Natural killer cell (primary cell): Measurements from ENCODE around the gene TMEM161B. TPM values are rescaled to one million over a fixed set of nuclear protein-coding genes. Genes with fewer than 3 reads are reported as not detected.

Experiments used
- ATAC-seq, 3 donors: fragments of 150-1000 bp in 2 of 3; fragments of 200-7000 bp in 1 of 3; cut with Tn5 transposase; 1 replicate in 1 of 3; 2 replicates in 2 of 3; pipeline ENCODE4 v1.10.0; 2021; ENCODE audit warnings: mild to moderate bottlenecking in 2 of 3, moderate library complexity in 2 of 3
- DNase-seq, 2 donors: peaks; one replicate each; pipeline versions ENCODE4 v3.0.0 to v3.0.0-alpha.2; 2013 to 2021; ENCODE audit warnings: mixed read lengths in 1 of 2
- H3K27ac ChIP-seq: one replicate; pipeline ENCODE4 v1.5.1; 2013; ENCODE audit warnings: mild to moderate bottlenecking, low read length
- H3K27me3 ChIP-seq: one replicate; pipeline ENCODE4 v1.6.1; 2013; ENCODE audit warnings: low read length; ENCODE audit not compliant: control insufficient read depth, insufficient read depth
- H3K36me3 ChIP-seq: one replicate; pipeline ENCODE4 v1.6.1; 2013; ENCODE audit warnings: low read length; ENCODE audit not compliant: control insufficient read depth, insufficient read depth
- H3K4me1 ChIP-seq: one replicate; pipeline ENCODE4 v1.6.1; 2013; ENCODE audit warnings: low read length; ENCODE audit not compliant: control insufficient read depth, insufficient read depth
- H3K4me3 ChIP-seq: one replicate; pipeline ENCODE4 v1.5.1; 2013; ENCODE audit warnings: low read length
- H3K9me3 ChIP-seq: one replicate; pipeline ENCODE4 v1.6.1; 2013; ENCODE audit warnings: low read length; ENCODE audit not compliant: control insufficient read depth, insufficient read depth
- H3K27ac Mint-ChIP-seq, 2 donors: one replicate each; pipeline ENCODE4 v1.8.0; 2022; ENCODE audit warnings: mild to moderate bottlenecking in 2 of 2, mixed read lengths in 2 of 2, moderate library complexity in 1 of 2
- H3K27me3 Mint-ChIP-seq, 2 donors: one replicate each; pipeline ENCODE4 v1.8.0; 2022; ENCODE audit warnings: low read depth in 2 of 2, mixed read lengths in 2 of 2
- H3K36me3 Mint-ChIP-seq: one replicate; pipeline ENCODE4 v1.8.0; 2022; ENCODE audit warnings: mixed read lengths
- H3K4me1 Mint-ChIP-seq, 2 donors: one replicate each; pipeline ENCODE4 v1.8.0; 2022; ENCODE audit warnings: mixed read lengths in 2 of 2
- H3K4me3 Mint-ChIP-seq: one replicate; pipeline ENCODE4 v1.8.0; 2022; ENCODE audit warnings: mild to moderate bottlenecking, moderate library complexity, mixed read lengths
- H3K9me3 Mint-ChIP-seq, 2 donors: one replicate each; pipeline ENCODE4 v1.8.0; 2022; ENCODE audit warnings: mixed read lengths in 2 of 2
- WGBS: methylation state at CpG from one replicate; pipeline ENCODE4 v1.1.7; 2013; ENCODE audit warnings: missing lambda C conversion rate; ENCODE audit not compliant: insufficient coverage; 5-methylcytosine and 5-hydroxymethylcytosine counted together
- intact Hi-C: fragments of 100-400 bp; cut with micrococcal nuclease; formaldehyde crosslinking; loops from one replicate; pipeline ENCODE4 v1.14.2; 2022
- total RNA-seq, 4 donors: library from RNA; stranded (reverse); fragments of 120-200 nt in 1 of 4; gene quantifications; one replicate each; pipeline versions ENCODE4 v1.2.3 to v1.2.4, GENCODE V29; 2013 to 2022
- TF ChIP-seq, protein P1 (sequence below): fragments of 200-600 bp; IDR thresholded peaks from one replicate; pipeline ENCODE4 v1.8.0; 2022; ENCODE audit warnings: antibody characterized with exemption

Gene TMEM161B
- total RNA-seq, 3 donors from 2014 or later (not counting 1 experiment from before 2014, with no cell fraction given): 29.8 to 33.9 (median 33.2) TPM

- Histone ChIP-seq H3K27me3 (no peaks in the 10 kb centered on the region), H3K9me3 (no peaks in the 10 kb centered on the region), H3K4me3 (no peak overlapping the region), H3K4me1 (peaks cover 3% of the 10 kb centered on the region), H3K36me3 (peaks cover 4% of the 10 kb centered on the region), H3K27ac (no peak overlapping the region)
- Mint-ChIP-seq H3K9me3 (peaks cover 0 to 2% of the 10 kb centered on the region in 2 donors), H3K27me3 (no peaks in the 10 kb centered on the region), H3K4me3 (no peak overlapping the region), H3K27ac (peak overlapping the region in 1 of 2 donors; percentile 54), H3K36me3 (no peaks in the 10 kb centered on the region), H3K4me1 (peaks cover 31 to 33% of the 10 kb centered on the region in 2 donors)
- no peak for ATAC-seq
- intact Hi-C loops: no loop called here
- no peak for DNase-seq
- TF ChIP-seq, protein P1, sequence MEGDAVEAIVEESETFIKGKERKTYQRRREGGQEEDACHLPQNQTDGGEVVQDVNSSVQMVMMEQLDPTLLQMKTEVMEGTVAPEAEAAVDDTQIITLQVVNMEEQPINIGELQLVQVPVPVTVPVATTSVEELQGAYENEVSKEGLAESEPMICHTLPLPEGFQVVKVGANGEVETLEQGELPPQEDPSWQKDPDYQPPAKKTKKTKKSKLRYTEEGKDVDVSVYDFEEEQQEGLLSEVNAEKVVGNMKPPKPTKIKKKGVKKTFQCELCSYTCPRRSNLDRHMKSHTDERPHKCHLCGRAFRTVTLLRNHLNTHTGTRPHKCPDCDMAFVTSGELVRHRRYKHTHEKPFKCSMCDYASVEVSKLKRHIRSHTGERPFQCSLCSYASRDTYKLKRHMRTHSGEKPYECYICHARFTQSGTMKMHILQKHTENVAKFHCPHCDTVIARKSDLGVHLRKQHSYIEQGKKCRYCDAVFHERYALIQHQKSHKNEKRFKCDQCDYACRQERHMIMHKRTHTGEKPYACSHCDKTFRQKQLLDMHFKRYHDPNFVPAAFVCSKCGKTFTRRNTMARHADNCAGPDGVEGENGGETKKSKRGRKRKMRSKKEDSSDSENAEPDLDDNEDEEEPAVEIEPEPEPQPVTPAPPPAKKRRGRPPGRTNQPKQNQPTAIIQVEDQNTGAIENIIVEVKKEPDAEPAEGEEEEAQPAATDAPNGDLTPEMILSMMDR: no peak
- 100% methylated on average over 2 of the region's 2 CpGs for WGBS
Measured at GRCh38 chr5:88263349-88263748, 5.3 kb downstream of the TMEM161B start.

- H3K4me3 Mint-ChIP-seq: no peak overlapping the region
- DNase-seq: no peak
- H3K27ac Mint-ChIP-seq: no peak overlapping the region
- no peaks in the 10 kb centered on the region for H3K9me3 ChIP-seq
- H3K27ac ChIP-seq: no peak overlapping the region
- TF ChIP-seq, protein P1: no peak
- H3K4me1 Mint-ChIP-seq: peaks cover 21% of the 10 kb centered on the region in 2 donors
- no peaks in the 10 kb centered on the region for H3K27me3 ChIP-seq
- H3K36me3 ChIP-seq: peaks cover 4% of the 10 kb centered on the region
- H3K4me3 ChIP-seq: no peak overlapping the region
- H3K9me3 Mint-ChIP-seq: peaks cover 0 to 2% of the 10 kb centered on the region in 2 donors
- no peaks in the 10 kb centered on the region for H3K4me1 ChIP-seq
- no peaks in the 10 kb centered on the region for H3K36me3 Mint-ChIP-seq
- intact Hi-C loops: no loop called here
- no peaks in the 10 kb centered on the region for H3K27me3 Mint-ChIP-seq
- no peak for ATAC-seq
Measured at GRCh38 chr5:88262116-88262515, 6.5 kb downstream of the TMEM161B start.

GRCh38 chr5:88258636-88259035 is 10.0 kb downstream of the TMEM161B start:
- DNase-seq (no peak), ATAC-seq (no peak)
- peaks cover 4% of the 10 kb centered on the region for H3K36me3 ChIP-seq
- H3K27me3 ChIP-seq: no peaks in the 10 kb centered on the region
- no peaks in the 10 kb centered on the region for H3K9me3 ChIP-seq
- no peaks in the 10 kb centered on the region for H3K36me3 Mint-ChIP-seq
- H3K27ac ChIP-seq: no peak overlapping the region
- no peaks in the 10 kb centered on the region for H3K4me1 ChIP-seq
- no peak overlapping the region for H3K4me3 ChIP-seq
- peak overlapping the region in 1 of 2 donors; percentile 31 for H3K27ac Mint-ChIP-seq
- intact Hi-C loops: no loop called here
- 100% methylated on average over 1 of the region's 2 CpGs for WGBS
- TF ChIP-seq, protein P1: no peak
- H3K4me3 Mint-ChIP-seq: no peak overlapping the region
- H3K4me1 Mint-ChIP-seq: peaks cover 20 to 36% of the 10 kb centered on the region in 2 donors
- H3K27me3 Mint-ChIP-seq: no peaks in the 10 kb centered on the region
- H3K9me3 Mint-ChIP-seq: no peaks in the 10 kb centered on the region

- DNase-seq: no peak
- Mint-ChIP-seq H3K27me3 (no peaks in the 10 kb centered on the region), H3K9me3 (no peaks in the 10 kb centered on the region), H3K4me1 (peaks cover 32% of the 10 kb centered on the region in 2 donors), H3K36me3 (no peaks in the 10 kb centered on the region), H3K27ac (no peak overlapping the region), H3K4me3 (no peak overlapping the region)
- TF ChIP-seq, protein P1: no peak
- intact Hi-C loops: no loop called here
- Histone ChIP-seq H3K27ac (no peak overlapping the region), H3K36me3 (peaks cover 4% of the 10 kb centered on the region), H3K4me3 (no peak overlapping the region), H3K9me3 (no peaks in the 10 kb centered on the region), H3K27me3 (no peaks in the 10 kb centered on the region), H3K4me1 (no peaks in the 10 kb centered on the region)
- 92% methylated on average over 4 of the region's 4 CpGs for WGBS
- ATAC-seq: no peak
Measured at GRCh38 chr5:88256872-88257271, 11.8 kb downstream of the TMEM161B start.
